GM12891 (cell line): Measurements from ENCODE around the gene PBRM1.

Experiments
- DNase-seq: peaks from one replicate; pipeline ENCODE4 v3.0.0; 2011; ENCODE audit warnings: low spot score; ENCODE audit not compliant: insufficient read length
- FAIRE-seq: peaks from 2 replicates; lab custom pipeline; 2011; peaks lifted over from hg19 to GRCh38; lab: Jason Lieb, UNC
- PAX5 ChIP-seq: IDR thresholded peaks from 2 replicates; pipeline ENCODE4 v1.6.1; 2011; ENCODE audit warnings: low read length, moderate library complexity, mild to moderate bottlenecking; ENCODE audit not compliant: insufficient read depth, severe bottlenecking
- POLR2A ChIP-seq: IDR thresholded peaks from 2 replicates; pipeline ENCODE4 v1.6.1; 2011; ENCODE audit warnings: low read depth, low read length, control low read depth
- POLR2AphosphoS5 ChIP-seq: IDR thresholded peaks from 2 replicates; pipeline ENCODE4 v1.6.1; 2011; ENCODE audit warnings: low read depth, low read length, control low read depth
- POU2F2 ChIP-seq: IDR thresholded peaks from 2 replicates; pipeline ENCODE4 v1.6.1; 2011; ENCODE audit warnings: low read depth, mild to moderate bottlenecking, control low read depth, low read length, moderate library complexity
- SPI1 ChIP-seq: IDR thresholded peaks from 2 replicates; pipeline ENCODE4 v1.6.1; 2011; ENCODE audit warnings: low read depth, low read length, control low read depth
- TAF1 ChIP-seq: IDR thresholded peaks from 2 replicates; pipeline ENCODE4 v1.6.1; 2011; ENCODE audit warnings: low read depth, low read length, control low read depth

PBRM1 gene

DNA sequence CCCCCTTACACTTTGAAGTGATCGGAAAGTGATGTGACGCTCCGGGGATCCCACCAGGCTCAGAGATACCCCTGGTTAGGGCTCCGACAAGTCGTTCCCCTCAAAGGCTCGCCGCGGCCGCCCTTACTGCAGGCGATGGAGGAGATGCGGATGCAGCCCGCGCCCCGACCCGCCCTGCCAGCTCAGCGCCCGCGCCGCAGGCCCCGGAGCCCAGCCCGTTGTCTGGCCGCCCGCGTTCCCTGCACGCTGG is 19.6 kb upstream of the PBRM1 start:
- no peak for TF ChIP-seq TAF1
- TF ChIP-seq POLR2A = no peak
- TF ChIP-seq POLR2AphosphoS5 = no peak
- no peak for TF ChIP-seq PAX5
- no peak for TF ChIP-seq POU2F2
- TF ChIP-seq SPI1 = no peak
- FAIRE-seq = no peak
- no peak for DNase-seq

DNA sequence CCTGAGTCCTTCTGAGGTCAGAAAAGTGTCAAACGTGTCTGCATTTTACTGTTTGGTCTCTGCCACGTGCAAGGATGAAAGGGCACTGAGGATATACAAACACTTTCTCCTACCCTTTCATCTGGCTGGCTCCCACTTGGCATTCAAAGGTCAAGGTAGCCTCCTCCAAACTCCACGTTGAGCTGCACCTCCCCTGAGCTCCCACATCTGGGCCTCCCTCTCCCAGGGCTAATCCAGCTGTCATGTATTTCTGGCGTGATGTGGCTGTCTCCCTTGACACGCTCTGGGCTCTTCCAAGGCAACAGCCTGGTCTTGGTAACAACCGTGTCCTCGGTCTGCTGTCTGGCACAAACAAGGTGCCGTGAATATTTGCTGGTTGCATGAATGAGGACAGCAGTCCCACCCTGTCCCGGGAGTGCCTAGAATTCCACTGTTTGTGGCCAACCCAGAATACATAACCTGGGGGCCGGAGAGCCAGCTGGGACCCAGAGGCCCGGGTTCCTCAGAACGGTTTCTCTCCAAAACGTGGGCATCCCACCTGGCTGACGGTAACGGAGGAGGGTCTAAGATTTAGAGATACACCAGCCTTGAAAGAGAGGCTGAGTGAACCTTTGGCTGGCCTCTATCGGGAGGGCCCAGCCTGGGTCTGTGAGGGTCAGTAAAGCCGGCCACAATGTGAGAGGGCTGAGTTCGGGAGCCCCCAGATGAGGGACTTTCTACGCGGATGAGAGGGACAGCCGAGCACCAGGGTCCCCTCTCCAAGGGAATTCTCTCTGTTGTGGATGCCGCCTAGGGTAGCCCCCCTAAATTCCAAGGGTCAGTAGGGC is 19.1 kb upstream of the PBRM1 start:
- FAIRE-seq (peak; percentile 87), DNase-seq (no peak)
- TF ChIP-seq TAF1 (no peak), PAX5 (no peak), SPI1 (no peak), POLR2A (no peak), POU2F2 (no peak), POLR2AphosphoS5 (no peak)

DNA sequence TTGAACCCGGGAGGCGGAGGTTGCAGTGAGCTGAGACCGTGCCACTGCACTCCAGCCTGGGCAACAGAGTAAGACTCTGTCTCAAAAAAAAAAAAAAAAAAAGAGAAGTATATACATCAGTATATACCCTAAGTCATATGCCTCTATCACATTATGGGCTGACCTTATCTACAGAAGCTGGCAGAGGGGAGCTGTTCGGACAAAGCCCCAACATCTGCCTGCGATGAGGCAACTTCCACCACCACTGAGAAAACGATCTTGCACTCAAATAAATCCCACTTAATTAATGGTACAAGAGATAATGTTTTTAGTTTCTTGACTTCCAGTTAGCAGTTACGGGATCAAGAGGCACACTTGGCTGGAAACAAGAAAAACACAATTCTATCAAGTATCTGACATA is 17.6 kb upstream of the PBRM1 start:
- FAIRE-seq (no peak), DNase-seq (no peak)
- TF ChIP-seq PAX5 (no peak), TAF1 (no peak), SPI1 (no peak), POLR2A (no peak), POLR2AphosphoS5 (no peak), POU2F2 (no peak)

DNA sequence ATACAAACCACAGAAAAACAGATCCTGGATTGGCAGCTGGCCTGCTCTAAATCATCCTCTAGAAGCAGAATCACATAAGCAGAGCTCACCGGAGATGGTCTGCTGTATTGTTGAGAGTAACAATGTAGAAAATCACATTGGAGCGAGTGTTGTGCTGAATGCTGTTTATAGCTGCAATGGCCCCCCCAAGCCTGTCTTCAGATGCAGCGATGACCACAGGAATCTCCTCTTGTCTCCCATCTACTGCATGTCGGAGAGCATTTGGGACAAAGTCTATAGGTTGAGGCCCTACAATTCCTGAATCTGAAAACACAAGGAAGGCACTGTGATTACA is 11.9 kb upstream of the PBRM1 start:
- TF ChIP-seq POLR2AphosphoS5 = peak; percentile 39; the same call in 1 of the 2 replicates
- TF ChIP-seq PAX5 = no peak
- DNase-seq (no peak), FAIRE-seq (no peak)

DNA sequence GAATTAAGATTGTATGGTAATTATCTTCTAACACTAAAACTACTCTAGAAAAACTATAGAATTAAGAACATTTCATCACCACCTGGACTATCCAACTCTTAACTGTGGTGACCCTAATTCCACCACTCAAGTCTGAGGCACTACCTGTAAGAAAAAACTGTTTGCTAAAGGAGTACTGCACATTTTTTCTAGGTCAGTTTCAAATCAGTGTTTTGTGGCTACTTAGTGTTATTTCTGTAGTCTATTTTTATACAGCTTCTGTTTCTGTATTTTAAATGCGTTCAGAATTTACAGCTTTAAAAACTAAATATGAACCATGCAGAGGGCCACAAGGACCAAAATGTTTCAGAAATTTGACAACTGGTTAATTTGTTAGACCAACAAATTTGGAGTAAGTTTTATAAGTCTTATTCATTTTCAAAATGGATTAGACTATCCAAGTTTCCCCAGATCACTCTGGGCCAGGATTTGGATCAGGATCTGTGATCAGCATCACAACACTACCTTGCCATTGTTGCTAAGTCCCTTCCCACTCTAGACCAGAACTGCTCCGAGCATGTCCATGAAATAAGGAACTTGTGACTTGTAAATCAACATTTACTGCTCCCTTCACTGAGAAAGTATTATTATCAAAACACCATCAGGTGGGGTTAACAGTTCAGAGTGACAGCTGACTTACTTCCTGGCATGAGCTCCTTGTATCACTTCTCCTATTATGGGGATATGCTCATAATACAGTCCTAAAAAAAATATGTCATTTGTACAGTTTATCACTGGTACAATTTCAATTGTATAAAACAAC is 11.3 kb upstream of the PBRM1 start:
- peak; percentile 43 for FAIRE-seq
- DNase-seq = no peak
- no peak for TF ChIP-seq TAF1
- TF ChIP-seq SPI1 = peak; percentile 58; the same call in 1 of the 2 replicates
- TF ChIP-seq POLR2AphosphoS5 = no peak; the same call in 1 of the 2 replicates
- TF ChIP-seq POLR2A = peak; percentile 39; the same call in 1 of the 2 replicates
- TF ChIP-seq POU2F2 = no peak
- TF ChIP-seq PAX5 = no peak

DNA sequence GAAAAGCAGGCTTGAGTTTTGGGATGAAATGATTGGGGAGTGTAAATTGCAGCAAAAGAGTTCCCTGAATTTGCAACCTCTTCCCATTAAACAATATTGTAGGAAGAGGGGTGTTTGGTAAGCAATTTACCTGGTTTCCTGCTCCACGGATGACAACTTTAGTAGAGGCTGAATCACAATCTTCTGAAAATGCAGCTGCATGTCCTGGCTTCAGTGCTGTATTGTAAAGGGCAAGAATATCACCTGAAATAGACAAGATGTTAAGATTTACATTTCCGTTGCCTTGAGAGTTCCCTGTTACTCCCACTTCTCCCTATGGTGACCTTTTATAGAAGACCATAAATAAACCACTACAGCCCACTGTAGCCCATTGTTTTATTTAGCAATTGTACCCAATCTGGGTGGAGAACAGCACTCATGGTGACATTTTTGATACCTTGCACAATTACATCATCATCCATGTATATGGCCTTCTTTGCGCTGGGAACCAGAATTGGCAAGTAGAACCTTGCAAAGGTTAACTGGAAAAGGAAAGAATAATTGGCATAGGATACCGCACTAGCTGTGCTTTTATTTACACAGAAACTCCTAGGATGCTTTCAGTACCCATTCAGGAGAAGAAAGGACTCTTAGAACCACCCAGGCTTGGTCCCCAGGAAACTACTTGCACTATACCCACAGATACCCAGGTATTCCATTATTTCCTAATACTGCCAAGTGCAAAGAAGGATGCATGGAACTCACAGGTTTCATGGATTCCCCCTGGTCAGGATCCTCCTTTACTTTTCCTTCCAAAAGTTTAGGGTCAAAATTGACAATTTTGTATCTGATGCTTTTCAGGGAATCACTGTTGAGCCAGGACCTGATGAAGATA is 10.3 kb upstream of the PBRM1 start:
- DNase-seq (no peak), FAIRE-seq (peak; percentile 40)
- TF ChIP-seq POLR2AphosphoS5 (peak; percentile 47; the same call in 1 of the 2 replicates), POLR2A (no peak), PAX5 (no peak), TAF1 (no peak), SPI1 (no peak), POU2F2 (no peak)

DNA sequence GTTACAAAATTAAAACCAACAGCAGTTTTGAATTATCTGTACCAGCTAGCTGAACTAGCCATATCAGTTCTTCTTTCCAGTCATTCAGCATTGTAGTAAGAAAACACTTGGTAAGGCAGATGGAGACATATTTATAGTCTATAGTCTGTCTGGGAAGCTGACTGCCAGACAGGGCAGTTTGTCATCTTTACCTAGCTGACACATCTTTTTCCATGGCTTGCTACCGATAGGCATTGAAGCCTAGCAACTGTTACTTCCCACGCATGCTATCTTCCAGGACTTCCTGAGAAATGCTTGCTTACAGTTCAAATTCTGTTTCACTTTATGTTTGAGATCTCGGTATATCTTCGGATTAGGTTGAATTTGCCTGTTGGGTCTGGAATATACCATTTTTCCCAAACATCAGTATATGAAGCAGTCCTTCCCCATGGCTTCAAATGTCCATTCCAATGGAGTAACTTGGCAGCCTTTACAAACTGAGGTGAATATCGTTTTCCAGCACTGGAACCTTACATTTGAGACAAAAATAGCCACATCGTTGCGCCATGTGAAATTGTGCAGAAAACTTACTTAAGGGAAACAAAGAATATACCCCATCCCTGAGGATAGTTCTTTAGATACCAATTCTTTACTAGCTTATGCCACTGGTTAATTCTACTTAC is 8.9 kb upstream of the PBRM1 start:
- TF ChIP-seq POLR2A (no peak; the same call in 1 of the 2 replicates), PAX5 (no peak), POLR2AphosphoS5 (peak; percentile 74), SPI1 (no peak)
- no peak for DNase-seq
- FAIRE-seq = no peak

DNA sequence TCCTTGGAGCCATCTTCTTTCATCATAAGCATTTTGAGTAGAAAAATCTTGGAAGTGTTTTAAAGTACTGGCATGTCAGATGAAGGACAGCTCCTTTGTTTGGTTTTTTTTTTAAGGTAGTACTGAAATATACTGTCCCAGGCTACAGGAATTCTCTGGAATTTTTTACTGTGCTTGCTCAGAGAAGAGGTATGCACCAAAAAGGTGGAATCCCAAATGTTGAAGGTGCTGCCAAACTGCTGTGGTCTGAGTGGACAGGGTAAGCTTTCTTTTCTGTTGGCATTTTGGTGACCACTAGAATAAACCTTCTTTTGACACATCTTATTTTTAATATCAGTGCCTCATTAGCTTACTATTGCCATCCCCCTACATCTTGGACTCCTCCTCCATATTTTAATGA is 7.4 kb upstream of the PBRM1 start:
- DNase-seq = no peak
- TF ChIP-seq POLR2A (no peak), POLR2AphosphoS5 (no peak), SPI1 (no peak), POU2F2 (no peak), PAX5 (no peak), TAF1 (no peak)
- no peak for FAIRE-seq

DNA sequence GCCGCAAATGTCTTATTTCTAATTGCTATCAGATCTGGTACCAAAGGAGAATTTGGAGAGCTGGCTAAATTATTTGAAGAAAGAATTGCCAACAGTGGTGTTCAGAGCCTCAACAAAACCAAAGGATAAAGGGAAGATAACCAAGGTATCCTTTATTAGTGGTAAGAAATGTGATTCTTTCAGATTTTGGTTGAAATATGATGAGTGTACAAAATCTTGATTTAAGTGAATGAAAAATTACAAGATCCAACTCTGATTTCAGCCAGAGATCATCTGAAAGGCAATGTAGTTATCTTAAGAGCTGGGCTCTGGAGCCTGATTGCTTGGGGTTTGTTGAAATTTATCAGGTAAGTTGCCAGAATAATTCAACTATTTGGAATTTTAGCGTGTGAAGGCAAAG is 4.8 kb upstream of the PBRM1 start:
- FAIRE-seq (no peak), DNase-seq (no peak)
- TF ChIP-seq PAX5 (no peak), POLR2A (no peak), TAF1 (no peak), POU2F2 (no peak), SPI1 (no peak)
